ENCODE measurements around the gene ENDOD1.

Gene ENDOD1

DNA sequence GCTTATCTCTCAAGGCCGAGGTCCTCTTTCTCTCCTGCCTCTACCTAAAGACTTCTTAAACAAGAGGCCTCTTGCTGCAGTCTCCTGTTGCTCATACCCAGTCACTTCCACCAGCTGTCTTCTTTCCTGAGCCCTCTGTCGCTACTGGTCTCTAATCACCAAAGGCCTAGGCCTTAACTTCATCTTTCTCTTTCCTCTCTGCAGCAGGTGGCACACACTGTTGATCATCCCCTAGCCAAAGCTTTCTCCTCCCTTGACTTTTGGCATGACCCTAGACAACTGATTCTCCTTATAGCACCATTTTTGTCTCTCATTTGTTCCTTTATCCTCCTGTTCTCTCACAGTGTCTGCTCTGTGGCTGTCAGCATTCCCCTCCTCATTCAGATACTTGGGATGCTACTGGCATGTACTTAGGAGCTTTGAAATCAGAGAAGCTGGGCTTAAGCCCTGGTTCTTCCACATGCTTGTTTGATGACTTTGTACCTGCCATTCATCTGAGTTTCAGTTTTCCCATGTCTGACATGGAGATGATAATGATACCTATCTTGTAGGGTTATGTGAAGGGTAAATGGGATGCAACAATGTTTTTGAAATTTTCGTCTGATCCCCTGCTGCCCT lies 22.4 kb downstream of the ENDOD1 start:
- no peaks in the 10 kb centered on the region for H3K36me3 ChIP-seq (ENCODE audit: insufficient read depth)
- no peaks in the 10 kb centered on the region for H4K20me1 ChIP-seq (ENCODE audit: insufficient read depth)
- H3K4me2 ChIP-seq = no peak overlapping the region
- no peak overlapping the region for H3K9ac ChIP-seq
- no peaks in the 10 kb centered on the region for H3K79me2 ChIP-seq (ENCODE audit: insufficient read depth, low read depth)
- no peak overlapping the region for H2AFZ ChIP-seq (ENCODE audit: low read depth)
- no peaks in the 10 kb centered on the region for H3K4me1 ChIP-seq (ENCODE audit: low read depth, poor library complexity, severe bottlenecking)
- no peak overlapping the region for H3K27ac ChIP-seq
- H3K27me3 ChIP-seq (ENCODE audit: insufficient read depth, low read depth) = no peaks in the 10 kb centered on the region
- no peak overlapping the region for H3K4me3 ChIP-seq (IDR thresholded peaks at IDR 0.05; ENCODE audit: insufficient read depth, low read depth, low read length)
- TF ChIP-seq, protein P1, sequence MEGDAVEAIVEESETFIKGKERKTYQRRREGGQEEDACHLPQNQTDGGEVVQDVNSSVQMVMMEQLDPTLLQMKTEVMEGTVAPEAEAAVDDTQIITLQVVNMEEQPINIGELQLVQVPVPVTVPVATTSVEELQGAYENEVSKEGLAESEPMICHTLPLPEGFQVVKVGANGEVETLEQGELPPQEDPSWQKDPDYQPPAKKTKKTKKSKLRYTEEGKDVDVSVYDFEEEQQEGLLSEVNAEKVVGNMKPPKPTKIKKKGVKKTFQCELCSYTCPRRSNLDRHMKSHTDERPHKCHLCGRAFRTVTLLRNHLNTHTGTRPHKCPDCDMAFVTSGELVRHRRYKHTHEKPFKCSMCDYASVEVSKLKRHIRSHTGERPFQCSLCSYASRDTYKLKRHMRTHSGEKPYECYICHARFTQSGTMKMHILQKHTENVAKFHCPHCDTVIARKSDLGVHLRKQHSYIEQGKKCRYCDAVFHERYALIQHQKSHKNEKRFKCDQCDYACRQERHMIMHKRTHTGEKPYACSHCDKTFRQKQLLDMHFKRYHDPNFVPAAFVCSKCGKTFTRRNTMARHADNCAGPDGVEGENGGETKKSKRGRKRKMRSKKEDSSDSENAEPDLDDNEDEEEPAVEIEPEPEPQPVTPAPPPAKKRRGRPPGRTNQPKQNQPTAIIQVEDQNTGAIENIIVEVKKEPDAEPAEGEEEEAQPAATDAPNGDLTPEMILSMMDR (conservative IDR thresholded peaks at IDR 0.05; ENCODE audit: low read depth, low read length) = no peak

DNA sequence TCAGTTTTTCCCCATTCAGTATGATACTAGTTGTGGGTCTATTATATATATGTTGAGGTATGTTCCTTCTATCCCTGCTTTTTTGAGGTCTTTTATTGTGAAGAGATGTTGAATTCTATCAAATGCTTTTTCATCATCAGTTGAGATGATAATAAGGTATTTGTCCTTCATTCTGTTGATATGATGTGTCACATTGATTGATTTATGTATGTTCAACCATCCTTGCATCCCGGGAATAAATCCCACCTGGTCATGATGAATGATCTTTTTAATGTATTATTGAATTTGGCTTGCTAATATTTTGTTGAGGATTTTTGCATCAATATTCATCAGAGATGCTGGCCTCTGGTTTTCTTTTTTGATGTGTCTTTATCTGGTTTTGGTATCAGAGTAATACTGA lies 26.0 kb downstream of the ENDOD1 start:
- Histone ChIP-seq H3K9ac (no peak overlapping the region), H3K27ac (no peak overlapping the region), H3K4me2 (no peak overlapping the region), H3K27me3 (ENCODE audit: insufficient read depth, low read depth) (no peaks in the 10 kb centered on the region), H4K20me1 (ENCODE audit: insufficient read depth) (no peaks in the 10 kb centered on the region), H3K36me3 (ENCODE audit: insufficient read depth) (no peaks in the 10 kb centered on the region), H3K79me2 (ENCODE audit: insufficient read depth, low read depth) (no peaks in the 10 kb centered on the region), H3K4me1 (ENCODE audit: low read depth, poor library complexity, severe bottlenecking) (no peaks in the 10 kb centered on the region), H2AFZ (ENCODE audit: low read depth) (no peak overlapping the region), H3K4me3 (IDR thresholded peaks at IDR 0.05; ENCODE audit: insufficient read depth, low read depth, low read length) (no peak overlapping the region)
- TF ChIP-seq, protein P1 (conservative IDR thresholded peaks at IDR 0.05; ENCODE audit: low read depth, low read length) = no peak

DNA sequence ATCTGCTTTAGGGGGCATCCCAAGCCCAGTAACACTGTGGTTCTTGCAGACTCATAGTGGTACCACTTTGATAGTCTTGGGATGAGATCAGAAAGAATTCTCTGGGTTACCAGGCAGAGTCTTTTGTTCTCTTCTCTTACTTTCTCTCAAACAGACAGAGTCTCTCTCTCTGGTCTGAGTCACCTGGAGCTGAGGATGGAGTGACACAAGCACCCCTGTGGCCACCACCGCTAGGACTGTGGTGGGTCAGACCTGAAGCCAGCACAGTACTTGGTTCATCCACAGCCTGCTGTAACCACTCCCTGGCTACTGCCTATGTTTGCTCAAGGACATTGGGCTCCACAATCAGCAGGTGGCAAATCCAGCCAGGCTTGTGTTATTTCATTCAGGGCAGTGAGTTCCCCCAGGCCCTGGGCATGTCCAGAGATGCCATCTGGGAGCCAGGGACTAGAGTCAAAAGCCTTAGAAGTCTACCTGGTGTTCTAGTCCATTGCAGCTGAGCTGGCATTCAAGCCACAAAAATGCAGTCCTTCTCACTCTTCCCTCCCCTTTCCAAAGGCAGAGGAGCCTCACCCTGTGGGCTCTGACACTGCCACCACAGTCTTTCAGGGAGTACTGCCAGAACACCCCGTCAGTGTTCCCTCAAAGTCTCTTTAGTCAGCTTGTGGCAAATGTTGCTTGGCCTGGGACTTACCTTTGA lies 29.9 kb downstream of the ENDOD1 start:
- no peaks in the 10 kb centered on the region for H3K79me2 ChIP-seq (ENCODE audit: insufficient read depth, low read depth)
- H3K27me3 ChIP-seq (ENCODE audit: insufficient read depth, low read depth) = no peaks in the 10 kb centered on the region
- H2AFZ ChIP-seq (ENCODE audit: low read depth) = no peak overlapping the region
- no peak overlapping the region for H3K27ac ChIP-seq
- H3K36me3 ChIP-seq (ENCODE audit: insufficient read depth) = no peaks in the 10 kb centered on the region
- no peak overlapping the region for H3K4me3 ChIP-seq (IDR thresholded peaks at IDR 0.05; ENCODE audit: insufficient read depth, low read depth, low read length)
- no peaks in the 10 kb centered on the region for H4K20me1 ChIP-seq (ENCODE audit: insufficient read depth)
- no peak overlapping the region for H3K9ac ChIP-seq
- H3K4me2 ChIP-seq = no peak overlapping the region
- TF ChIP-seq, protein P1 (conservative IDR thresholded peaks at IDR 0.05; ENCODE audit: low read depth, low read length) = no peak
- H3K4me1 ChIP-seq (ENCODE audit: low read depth, poor library complexity, severe bottlenecking) = no peaks in the 10 kb centered on the region

DNA sequence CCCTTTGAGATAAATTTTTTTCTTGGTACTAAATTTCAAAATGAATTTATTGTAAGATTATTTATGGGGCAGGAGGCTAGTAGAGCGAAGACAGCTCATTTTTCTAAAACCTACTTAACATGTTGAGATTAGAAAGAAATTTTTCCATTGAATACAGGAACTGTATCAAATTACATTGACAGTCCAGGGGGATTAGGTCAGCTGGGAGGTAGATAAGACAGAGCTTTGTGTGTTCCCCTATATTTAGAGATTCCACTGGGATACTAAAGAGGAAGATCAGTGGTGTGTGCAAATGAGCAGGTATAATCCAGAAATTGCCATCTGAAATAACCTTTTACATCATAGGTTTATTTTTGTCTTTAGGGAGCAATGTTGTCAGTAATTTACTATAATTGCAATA lies 32.1 kb downstream of the ENDOD1 start:
- Histone ChIP-seq H4K20me1 (ENCODE audit: insufficient read depth) (no peaks in the 10 kb centered on the region), H3K79me2 (ENCODE audit: insufficient read depth, low read depth) (no peaks in the 10 kb centered on the region), H2AFZ (ENCODE audit: low read depth) (no peak overlapping the region), H3K4me2 (no peak overlapping the region), H3K27ac (no peak overlapping the region), H3K4me1 (ENCODE audit: low read depth, poor library complexity, severe bottlenecking) (no peaks in the 10 kb centered on the region), H3K9ac (no peak overlapping the region), H3K36me3 (ENCODE audit: insufficient read depth) (no peaks in the 10 kb centered on the region), H3K4me3 (IDR thresholded peaks at IDR 0.05; ENCODE audit: insufficient read depth, low read depth, low read length) (no peak overlapping the region), H3K27me3 (ENCODE audit: insufficient read depth, low read depth) (no peaks in the 10 kb centered on the region)
- TF ChIP-seq, protein P1 (conservative IDR thresholded peaks at IDR 0.05; ENCODE audit: low read depth, low read length) = no peak

Measured in KMS-11 (cell line).